HCT116 (cell line): Measurements from ENCODE around the gene ADAMTSL2. TPM values are rescaled to one million over a fixed set of nuclear protein-coding genes. Genes with fewer than 3 reads are reported as not detected.

ENCODE experiments used
- ATAC-seq: fragments of 200-7000 bp; cut with Tn5 transposase; 2 replicates; pipeline ENCODE4 v1.9.1; 2020; ENCODE audit warnings: mild to moderate bottlenecking, moderate library complexity
- BruUV-seq: library from RNA; stranded (reverse); fragments of 400-500 nt; replicated peaks from 2 replicates; lab custom pipeline; 2021; lab: Mats Ljungman, UMichigan
- CTCF ChIA-PET: fragments of 300-600 bp; sonication (Branson Sonifier 250); formaldehyde crosslinking; loops from one replicate; lab custom pipeline; 2021; ENCODE audit warnings: antibody characterized with exemption; lab: Charles Lee
- POLR2A ChIA-PET: fragments of 300-600, 350-600 bp; sonication (Branson Sonifier 250); formaldehyde crosslinking; loops from one replicate; lab custom pipeline; 2021; ENCODE audit warnings: antibody characterized with exemption; lab: Charles Lee
- RAD21 ChIA-PET, 2 experiments: fragments of 300-600 bp; sonication (Branson Sonifier 250); formaldehyde crosslinking; loops; one replicate each; lab custom pipeline; 2023; ENCODE audit warnings: low total read pairs in 2 of 2; ENCODE audit not compliant: uncharacterized antibody in 2 of 2, unreplicated experiment in 2 of 2, low non-redundant PET in 1 of 2; lab: Charles Lee
- DNase-seq: peaks from one replicate; pipeline ENCODE4 v3.0.0-alpha.2; 2010; ENCODE audit warnings: low read depth, low spot score
- H2AFZ ChIP-seq: fragments of 200-600 bp; shearing (Covaris generic), sonication (generic); 2 replicates; pipeline ENCODE4 v1.6.1; 2017; ENCODE audit warnings: low read depth, mixed run types, mixed read lengths, antibody characterized with exemption, low read length; ENCODE audit not compliant: poor library complexity, severe bottlenecking
- H3K27ac ChIP-seq: 2 replicates; pipeline ENCODE4 v1.5.1; 2012; ENCODE audit warnings: low read depth, low read length
- H3K27me3 ChIP-seq: fragments of 200-600 bp; sonication (generic); 2 replicates; pipeline ENCODE4 v1.6.1; 2016; ENCODE audit warnings: mixed run types, low read length, mixed read lengths; ENCODE audit not compliant: insufficient read depth
- H3K36me3 ChIP-seq, 2 experiments: fragments of 200-500 bp in 1 of 2; fragments of 200-600 bp in 1 of 2; sonication (Bioruptor generic) in 1 of 2; sonication (generic) in 1 of 2; 2 replicates each; pipeline versions ENCODE4 v1.5.1 to v1.6.1; 2014 to 2016; ENCODE audit warnings: low read length in 2 of 2, inconsistent platforms in 1 of 2, mixed read lengths in 1 of 2, mixed run types in 1 of 2; ENCODE audit not compliant: insufficient read depth in 2 of 2, control insufficient read depth in 1 of 2
- H3K4me1 ChIP-seq, 2 experiments: fragments of 200-600 bp in 1 of 2; sonication (generic) in 1 of 2; 2 replicates each; pipeline versions ENCODE4 v1.5.1 to v1.6.1; 2012 to 2017; ENCODE audit warnings: low read length in 2 of 2, inconsistent platforms in 1 of 2, mild to moderate bottlenecking in 1 of 2, mixed read lengths in 1 of 2, mixed run types in 1 of 2, moderate library complexity in 1 of 2; ENCODE audit not compliant: insufficient read depth in 2 of 2, control insufficient read depth in 1 of 2
- H3K4me2 ChIP-seq: fragments of 200-600 bp; sonication (generic); 2 replicates; pipeline ENCODE4 v1.6.1; 2017; ENCODE audit warnings: mixed run types, low read length, mixed read lengths
- H3K4me3 ChIP-seq, 2 experiments: fragments of 200-600 bp in 1 of 2; sonication (generic) in 1 of 2; replicated peaks in 1 of 2; 2 replicates each; pipeline ENCODE4 v1.5.1; 2011 to 2016; ENCODE audit warnings: low read length in 2 of 2, control low read depth in 1 of 2, low read depth in 1 of 2, mild to moderate bottlenecking in 1 of 2, mixed read lengths in 1 of 2, mixed run types in 1 of 2
- H3K79me2 ChIP-seq: fragments of 200-600 bp; sonication (generic); 2 replicates; pipeline ENCODE4 v1.6.1; 2017; ENCODE audit warnings: mild to moderate bottlenecking, mixed run types, low read length, moderate library complexity, mixed read lengths; ENCODE audit not compliant: insufficient read depth
- H3K9ac ChIP-seq: fragments of 200-600 bp; sonication (generic); 2 replicates; pipeline ENCODE4 v1.6.1; 2016; ENCODE audit warnings: low read length, mixed read lengths
- H3K9me2 ChIP-seq: fragments of 200-600 bp; sonication (generic), shearing (Covaris generic); 2 replicates; pipeline ENCODE4 v1.6.1; 2017; ENCODE audit warnings: mixed run types, mild to moderate bottlenecking, moderate library complexity; ENCODE audit not compliant: insufficient read depth
- H3K9me3 ChIP-seq, 2 experiments: fragments of 200-500 bp in 1 of 2; fragments of 200-600 bp in 1 of 2; sonication (Bioruptor generic) in 1 of 2; sonication (generic) in 1 of 2; 2 replicates each; pipeline ENCODE4 v1.6.1; 2014 to 2017; ENCODE audit warnings: low read length in 2 of 2, mixed read lengths in 2 of 2, inconsistent platforms in 1 of 2, low read depth in 1 of 2, mild to moderate bottlenecking in 1 of 2, mixed run types in 1 of 2, moderate library complexity in 1 of 2; ENCODE audit not compliant: control insufficient read depth in 1 of 2, insufficient read depth in 1 of 2
- H4K20me1 ChIP-seq: fragments of 200-600 bp; sonication (generic), shearing (Covaris generic); 2 replicates; pipeline ENCODE4 v1.6.1; 2017; ENCODE audit warnings: mixed run types, mild to moderate bottlenecking, moderate library complexity; ENCODE audit not compliant: insufficient read depth
- CEBPB ChIP-seq: IDR thresholded peaks from 2 replicates; pipeline ENCODE4 v1.6.1; 2012; ENCODE audit warnings: low read depth
- ELF1 ChIP-seq: IDR thresholded peaks from 2 replicates; pipeline ENCODE4 v1.6.1; 2012; ENCODE audit warnings: low read depth, borderline replicate concordance
- FOSL1 ChIP-seq: IDR thresholded peaks from 2 replicates; pipeline ENCODE4 v1.6.1; 2012; ENCODE audit warnings: low read depth
- POLR2A ChIP-seq: IDR thresholded peaks from 2 replicates; pipeline ENCODE4 v1.7.0; 2011; ENCODE audit warnings: borderline replicate concordance; ENCODE audit not compliant: insufficient read depth, insufficient read length; ENCODE audit errors: extremely low read depth
- RAD21 ChIP-seq: IDR thresholded peaks from 2 replicates; pipeline ENCODE4 v1.6.1; 2012; ENCODE audit warnings: low read depth, mild to moderate bottlenecking
- SIN3A ChIP-seq: IDR thresholded peaks from 2 replicates; pipeline ENCODE4 v1.6.1; 2012; ENCODE audit warnings: low read depth
- YY1 ChIP-seq: IDR thresholded peaks from 2 replicates; pipeline ENCODE4 v1.6.1; 2011; ENCODE audit warnings: low read length, low read depth, moderate library complexity, mild to moderate bottlenecking; ENCODE audit not compliant: insufficient replicate concordance; ENCODE audit errors: extremely low read depth
- ZFX ChIP-seq: fragments of 450-650 bp; IDR thresholded peaks from 2 replicates; pipeline ENCODE4 v1.6.1; 2017
- intact Hi-C: fragments of 100-400 bp; cut with micrococcal nuclease; formaldehyde crosslinking; loops from 2 replicates; pipeline ENCODE4 v1.10.0; 2022
- total RNA-seq: library from RNA; stranded (reverse); gene quantifications from one replicate; pipeline ENCODE4 v1.2.1, GENCODE V29; 2021; ENCODE audit not compliant: unreplicated experiment
- TF ChIP-seq, protein P1 (sequence below): IDR thresholded peaks from 2 replicates; pipeline ENCODE4 v1.6.1; 2012; ENCODE audit warnings: low read depth
- TF ChIP-seq, protein P2 (sequence below): IDR thresholded peaks from 2 replicates; pipeline ENCODE4 v1.6.1; 2012
- TF ChIP-seq, protein P3 (sequence below), 3 experiments: fragments of 200-600 bp in 1 of 3; sonication (generic) in 1 of 3; IDR thresholded peaks in 2 of 3; conservative IDR thresholded peaks in 1 of 3; 2 replicates each; pipeline ENCODE4 v1.5.1; 2012 to 2017; ENCODE audit warnings: low read depth in 2 of 3, low read length in 2 of 3, antibody characterized with exemption in 1 of 3, borderline replicate concordance in 1 of 3, control low read depth in 1 of 3, mild to moderate bottlenecking in 1 of 3, mixed read lengths in 1 of 3, mixed run types in 1 of 3, moderate library complexity in 1 of 3; ENCODE audit not compliant: insufficient read depth in 1 of 3
- TF ChIP-seq, protein P4 (sequence below): IDR thresholded peaks from 2 replicates; pipeline ENCODE4 v1.6.1; 2011; ENCODE audit warnings: mild to moderate bottlenecking, low read length, moderate library complexity; ENCODE audit not compliant: insufficient replicate concordance; ENCODE audit errors: extremely low read depth

Gene ADAMTSL2
- total RNA-seq, 1 experiment from 2014 or later = not detected

DNA sequence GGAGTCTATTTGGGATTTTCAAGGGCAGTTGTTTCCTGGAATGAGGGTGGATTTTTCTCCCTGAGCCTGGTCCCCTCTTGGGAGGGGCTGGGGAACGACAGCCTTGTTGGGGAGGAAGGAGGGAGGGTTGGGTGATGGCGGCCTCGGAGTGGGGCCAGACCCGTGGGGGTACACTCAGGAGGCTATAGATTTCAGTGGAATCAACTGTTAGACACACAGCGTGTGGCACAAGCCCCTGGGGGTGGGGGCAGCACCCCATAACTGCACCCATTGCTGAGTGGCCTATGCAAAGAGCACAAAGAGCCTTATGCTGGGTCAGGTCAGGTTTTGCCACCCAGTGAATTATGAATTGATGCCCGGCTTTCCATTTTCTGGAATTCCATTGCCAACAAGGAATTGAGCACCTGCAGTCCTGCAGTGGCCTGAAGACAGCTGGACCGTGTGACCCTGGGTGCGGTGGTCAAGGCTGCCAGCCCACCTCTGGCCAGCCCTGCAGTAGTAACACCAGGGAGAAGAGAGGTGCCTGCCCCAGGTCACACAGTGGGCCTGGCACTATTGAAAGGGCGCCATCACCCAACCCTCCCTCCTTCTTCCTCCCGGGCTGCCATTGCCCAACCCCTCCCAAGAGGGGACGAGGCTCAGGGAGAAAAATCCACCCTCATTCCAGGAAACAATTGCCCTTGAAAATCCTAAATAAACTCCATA lies 18.1 kb upstream of the ADAMTSL2 start (continued):
- TF ChIP-seq, protein P1, sequence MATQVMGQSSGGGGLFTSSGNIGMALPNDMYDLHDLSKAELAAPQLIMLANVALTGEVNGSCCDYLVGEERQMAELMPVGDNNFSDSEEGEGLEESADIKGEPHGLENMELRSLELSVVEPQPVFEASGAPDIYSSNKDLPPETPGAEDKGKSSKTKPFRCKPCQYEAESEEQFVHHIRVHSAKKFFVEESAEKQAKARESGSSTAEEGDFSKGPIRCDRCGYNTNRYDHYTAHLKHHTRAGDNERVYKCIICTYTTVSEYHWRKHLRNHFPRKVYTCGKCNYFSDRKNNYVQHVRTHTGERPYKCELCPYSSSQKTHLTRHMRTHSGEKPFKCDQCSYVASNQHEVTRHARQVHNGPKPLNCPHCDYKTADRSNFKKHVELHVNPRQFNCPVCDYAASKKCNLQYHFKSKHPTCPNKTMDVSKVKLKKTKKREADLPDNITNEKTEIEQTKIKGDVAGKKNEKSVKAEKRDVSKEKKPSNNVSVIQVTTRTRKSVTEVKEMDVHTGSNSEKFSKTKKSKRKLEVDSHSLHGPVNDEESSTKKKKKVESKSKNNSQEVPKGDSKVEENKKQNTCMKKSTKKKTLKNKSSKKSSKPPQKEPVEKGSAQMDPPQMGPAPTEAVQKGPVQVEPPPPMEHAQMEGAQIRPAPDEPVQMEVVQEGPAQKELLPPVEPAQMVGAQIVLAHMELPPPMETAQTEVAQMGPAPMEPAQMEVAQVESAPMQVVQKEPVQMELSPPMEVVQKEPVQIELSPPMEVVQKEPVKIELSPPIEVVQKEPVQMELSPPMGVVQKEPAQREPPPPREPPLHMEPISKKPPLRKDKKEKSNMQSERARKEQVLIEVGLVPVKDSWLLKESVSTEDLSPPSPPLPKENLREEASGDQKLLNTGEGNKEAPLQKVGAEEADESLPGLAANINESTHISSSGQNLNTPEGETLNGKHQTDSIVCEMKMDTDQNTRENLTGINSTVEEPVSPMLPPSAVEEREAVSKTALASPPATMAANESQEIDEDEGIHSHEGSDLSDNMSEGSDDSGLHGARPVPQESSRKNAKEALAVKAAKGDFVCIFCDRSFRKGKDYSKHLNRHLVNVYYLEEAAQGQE = no peak
- TF ChIP-seq RAD21 = no peak
- TF ChIP-seq, all 23 proteins: peak for 0

DNA sequence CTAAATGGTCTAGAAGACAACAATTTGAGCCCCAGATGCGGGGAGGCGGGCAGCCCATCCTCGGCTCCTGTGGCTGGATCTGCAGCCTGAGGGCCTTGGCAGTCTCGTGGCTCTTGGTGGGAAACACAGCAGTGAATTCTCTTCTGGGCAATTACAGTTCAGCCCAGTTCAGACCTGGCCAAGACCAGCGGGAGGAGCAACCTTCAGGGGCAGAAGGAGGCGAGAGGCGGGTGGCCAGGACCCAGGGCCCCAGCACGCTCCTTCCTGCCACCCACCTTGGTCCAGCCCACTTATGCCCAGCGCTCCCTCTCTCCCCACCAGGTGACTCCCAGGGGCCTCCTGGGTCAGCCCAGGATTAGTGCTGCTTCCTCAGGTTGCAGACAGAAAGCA lies 17.5 kb upstream of the ADAMTSL2 start:
- RAD21 ChIA-PET = no interaction called here
- H3K9ac ChIP-seq = no peak overlapping the region
- CTCF ChIA-PET = no interaction called here
- BruUV-seq = no TSS peak
- DNase-seq = no peak
- intact Hi-C loops = no loop called here
- no peak overlapping the region for H3K4me3 ChIP-seq
- H3K9me3 ChIP-seq = no peaks in the 10 kb centered on the region
- H3K9me2 ChIP-seq = no peaks in the 10 kb centered on the region
- no peaks in the 10 kb centered on the region for H4K20me1 ChIP-seq
- no peaks in the 10 kb centered on the region for H3K79me2 ChIP-seq
- no peak overlapping the region for H3K27ac ChIP-seq
- no peaks in the 10 kb centered on the region; a peak in 1 of 4 replicates for H3K4me1 ChIP-seq
- no peak for ATAC-seq
- POLR2A ChIA-PET = no interaction called here
- TF ChIP-seq ELF1 (no peak), FOSL1 (no peak), YY1 (no peak), SIN3A (no peak), POLR2A (no peak), ZFX (no peak), RAD21 (no peak), CEBPB (no peak)
- TF ChIP-seq, protein P2, sequence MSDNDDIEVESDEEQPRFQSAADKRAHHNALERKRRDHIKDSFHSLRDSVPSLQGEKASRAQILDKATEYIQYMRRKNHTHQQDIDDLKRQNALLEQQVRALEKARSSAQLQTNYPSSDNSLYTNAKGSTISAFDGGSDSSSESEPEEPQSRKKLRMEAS = no peak
- TF ChIP-seq, protein P3, sequence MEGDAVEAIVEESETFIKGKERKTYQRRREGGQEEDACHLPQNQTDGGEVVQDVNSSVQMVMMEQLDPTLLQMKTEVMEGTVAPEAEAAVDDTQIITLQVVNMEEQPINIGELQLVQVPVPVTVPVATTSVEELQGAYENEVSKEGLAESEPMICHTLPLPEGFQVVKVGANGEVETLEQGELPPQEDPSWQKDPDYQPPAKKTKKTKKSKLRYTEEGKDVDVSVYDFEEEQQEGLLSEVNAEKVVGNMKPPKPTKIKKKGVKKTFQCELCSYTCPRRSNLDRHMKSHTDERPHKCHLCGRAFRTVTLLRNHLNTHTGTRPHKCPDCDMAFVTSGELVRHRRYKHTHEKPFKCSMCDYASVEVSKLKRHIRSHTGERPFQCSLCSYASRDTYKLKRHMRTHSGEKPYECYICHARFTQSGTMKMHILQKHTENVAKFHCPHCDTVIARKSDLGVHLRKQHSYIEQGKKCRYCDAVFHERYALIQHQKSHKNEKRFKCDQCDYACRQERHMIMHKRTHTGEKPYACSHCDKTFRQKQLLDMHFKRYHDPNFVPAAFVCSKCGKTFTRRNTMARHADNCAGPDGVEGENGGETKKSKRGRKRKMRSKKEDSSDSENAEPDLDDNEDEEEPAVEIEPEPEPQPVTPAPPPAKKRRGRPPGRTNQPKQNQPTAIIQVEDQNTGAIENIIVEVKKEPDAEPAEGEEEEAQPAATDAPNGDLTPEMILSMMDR (IDR thresholded peaks at IDR 0.05 in 2 of 3, conservative IDR thresholded peaks at IDR 0.05 in 1 of 3; ENCODE audit: borderline replicate concordance in 1 of 3, insufficient read depth in 1 of 3, low read depth in 2 of 3, low read length in 2 of 3) = no peak
- TF ChIP-seq, protein P4, sequence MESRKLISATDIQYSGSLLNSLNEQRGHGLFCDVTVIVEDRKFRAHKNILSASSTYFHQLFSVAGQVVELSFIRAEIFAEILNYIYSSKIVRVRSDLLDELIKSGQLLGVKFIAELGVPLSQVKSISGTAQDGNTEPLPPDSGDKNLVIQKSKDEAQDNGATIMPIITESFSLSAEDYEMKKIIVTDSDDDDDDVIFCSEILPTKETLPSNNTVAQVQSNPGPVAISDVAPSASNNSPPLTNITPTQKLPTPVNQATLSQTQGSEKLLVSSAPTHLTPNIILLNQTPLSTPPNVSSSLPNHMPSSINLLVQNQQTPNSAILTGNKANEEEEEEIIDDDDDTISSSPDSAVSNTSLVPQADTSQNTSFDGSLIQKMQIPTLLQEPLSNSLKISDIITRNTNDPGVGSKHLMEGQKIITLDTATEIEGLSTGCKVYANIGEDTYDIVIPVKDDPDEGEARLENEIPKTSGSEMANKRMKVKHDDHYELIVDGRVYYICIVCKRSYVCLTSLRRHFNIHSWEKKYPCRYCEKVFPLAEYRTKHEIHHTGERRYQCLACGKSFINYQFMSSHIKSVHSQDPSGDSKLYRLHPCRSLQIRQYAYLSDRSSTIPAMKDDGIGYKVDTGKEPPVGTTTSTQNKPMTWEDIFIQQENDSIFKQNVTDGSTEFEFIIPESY = no peak
- no peaks in the 10 kb centered on the region for H3K27me3 ChIP-seq
- no peak overlapping the region for H3K4me2 ChIP-seq
- no peaks in the 10 kb centered on the region for H3K36me3 ChIP-seq
- no peak overlapping the region for H2AFZ ChIP-seq
